Uterus (tissue), 4 donors: ENCODE results near the gene CCNE1. TPM values are rescaled to one million over a fixed set of nuclear protein-coding genes. Genes with fewer than 3 reads are reported as not detected.
"Not testable (repeated sequence)": the region's sequence is repeated elsewhere in the genome, so short reads cannot be mapped to it uniquely, and the experiment has no call there.

Experiments used
- DNase-seq, 2 donors: peaks; one replicate each; pipeline ENCODE4 v3.0.0-alpha.2; 2019 to 2020
- H3K27ac ChIP-seq, 2 donors: fragments of 200-600 bp; sonication (generic); 1 replicate in 1 of 2; 2 replicates in 1 of 2; pipeline ENCODE4 v1.5.1; 2016 to 2018
- H3K27me3 ChIP-seq, 2 donors: fragments of 200-600 bp; sonication (generic); one replicate each; pipeline ENCODE4 v1.5.1; 2018 to 2019; ENCODE audit warnings: control low read depth in 1 of 2
- H3K36me3 ChIP-seq, 2 donors: fragments of 200-600 bp; sonication (generic); one replicate each; pipeline ENCODE4 v1.5.1; 2019; ENCODE audit warnings: control low read depth in 1 of 2
- H3K4me1 ChIP-seq, 2 donors: fragments of 200-600 bp; sonication (generic); one replicate each; pipeline ENCODE4 v1.5.1; 2018 to 2019; ENCODE audit warnings: control low read depth in 1 of 2
- H3K4me3 ChIP-seq, 2 donors: fragments of 200-600 bp; sonication (generic); 1 replicate in 1 of 2; 2 replicates in 1 of 2; pipeline ENCODE4 v1.5.1; 2018 to 2019; ENCODE audit warnings: mild to moderate bottlenecking in 1 of 2
- H3K9me3 ChIP-seq, 2 donors: fragments of 200-600 bp; sonication (generic); one replicate each; pipeline ENCODE4 v1.5.1; 2019; ENCODE audit warnings: control low read depth in 1 of 2
- POLR2A ChIP-seq, 2 donors: fragments of 450-650 bp; IDR thresholded peaks; one replicate each; pipeline ENCODE4 v1.6.1; 2016; ENCODE audit warnings: antibody characterized with exemption in 2 of 2, mild to moderate bottlenecking in 1 of 2, moderate library complexity in 1 of 2
- intact Hi-C: fragments of 100-400 bp; cut with DNase I; formaldehyde crosslinking; loops from one replicate; pipeline ENCODE4 v1.15.1; 2023; ENCODE audit warnings: low total_unique reads
- total RNA-seq, 4 donors: library from RNA; depleted of rRNA in 3 of 4; stranded (reverse); fragments of >200 nt in 3 of 4; gene quantifications; one replicate each; pipeline versions ENCODE4 v1.1.0 to v1.2.4, GENCODE V29; 2014 to 2023
- TF ChIP-seq, protein P1 (sequence below), 4 experiments: fragments of 200-600 bp in 2 of 4; fragments of 450-650 bp in 2 of 4; sonication (generic) in 2 of 4; IDR thresholded peaks; one replicate each; pipeline ENCODE4 v1.5.1; 2016 to 2019; ENCODE audit warnings: antibody characterized with exemption in 4 of 4, mild to moderate bottlenecking in 2 of 4, moderate library complexity in 1 of 4
- donor health status: DM: yes; HTN: yes; CAD: no.

The CCNE1 gene
- total RNA-seq, 4 donors from 2014 or later = 0.70 to 5.5 TPM; not detected in 2

DNA sequence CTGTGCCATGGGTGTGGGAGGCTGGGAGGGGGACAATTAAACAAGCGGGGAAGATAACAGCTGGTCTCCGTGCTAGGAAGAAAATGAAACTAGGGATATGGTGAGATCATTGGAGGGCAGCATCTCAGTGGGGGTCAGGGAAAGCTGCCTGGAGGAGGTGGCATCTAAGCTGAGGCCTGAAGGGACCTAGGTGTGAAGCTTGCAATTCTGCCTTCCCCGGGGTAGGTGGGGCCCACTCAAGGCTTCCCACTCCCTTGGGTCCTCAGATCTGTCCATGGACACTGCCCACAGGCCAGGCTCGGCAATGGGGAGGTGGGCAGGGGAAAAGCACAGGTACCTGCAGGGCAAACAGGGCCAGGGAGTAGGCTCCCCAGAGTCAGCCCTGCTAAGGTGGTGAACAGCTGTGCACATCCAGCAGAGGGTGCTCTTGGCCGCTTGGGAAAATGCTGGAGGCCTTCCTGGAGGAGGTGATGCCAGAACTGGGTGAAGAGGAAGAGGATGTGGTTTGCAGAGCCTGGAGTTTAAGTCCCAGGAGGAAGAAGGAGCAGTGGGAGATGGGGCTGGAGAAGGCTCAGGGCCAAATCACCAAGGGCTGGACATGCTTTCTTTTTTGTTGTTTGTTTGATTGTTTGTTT lies 25.7 kb upstream of the CCNE1 start:
- H3K4me1 ChIP-seq = no peaks in the 10 kb centered on the region
- no peaks in the 10 kb centered on the region for H3K9me3 ChIP-seq
- no peak overlapping the region for H3K4me3 ChIP-seq
- intact Hi-C loops = no loop called here
- H3K27ac ChIP-seq = no peak overlapping the region
- DNase-seq = no peak
- no peaks in the 10 kb centered on the region for H3K27me3 ChIP-seq
- H3K36me3 ChIP-seq = no peaks in the 10 kb centered on the region
- TF ChIP-seq, protein P1, sequence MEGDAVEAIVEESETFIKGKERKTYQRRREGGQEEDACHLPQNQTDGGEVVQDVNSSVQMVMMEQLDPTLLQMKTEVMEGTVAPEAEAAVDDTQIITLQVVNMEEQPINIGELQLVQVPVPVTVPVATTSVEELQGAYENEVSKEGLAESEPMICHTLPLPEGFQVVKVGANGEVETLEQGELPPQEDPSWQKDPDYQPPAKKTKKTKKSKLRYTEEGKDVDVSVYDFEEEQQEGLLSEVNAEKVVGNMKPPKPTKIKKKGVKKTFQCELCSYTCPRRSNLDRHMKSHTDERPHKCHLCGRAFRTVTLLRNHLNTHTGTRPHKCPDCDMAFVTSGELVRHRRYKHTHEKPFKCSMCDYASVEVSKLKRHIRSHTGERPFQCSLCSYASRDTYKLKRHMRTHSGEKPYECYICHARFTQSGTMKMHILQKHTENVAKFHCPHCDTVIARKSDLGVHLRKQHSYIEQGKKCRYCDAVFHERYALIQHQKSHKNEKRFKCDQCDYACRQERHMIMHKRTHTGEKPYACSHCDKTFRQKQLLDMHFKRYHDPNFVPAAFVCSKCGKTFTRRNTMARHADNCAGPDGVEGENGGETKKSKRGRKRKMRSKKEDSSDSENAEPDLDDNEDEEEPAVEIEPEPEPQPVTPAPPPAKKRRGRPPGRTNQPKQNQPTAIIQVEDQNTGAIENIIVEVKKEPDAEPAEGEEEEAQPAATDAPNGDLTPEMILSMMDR (IDR thresholded peaks at IDR 0.05) = no peak
- TF ChIP-seq POLR2A (IDR thresholded peaks at IDR 0.05) = no peak

DNA sequence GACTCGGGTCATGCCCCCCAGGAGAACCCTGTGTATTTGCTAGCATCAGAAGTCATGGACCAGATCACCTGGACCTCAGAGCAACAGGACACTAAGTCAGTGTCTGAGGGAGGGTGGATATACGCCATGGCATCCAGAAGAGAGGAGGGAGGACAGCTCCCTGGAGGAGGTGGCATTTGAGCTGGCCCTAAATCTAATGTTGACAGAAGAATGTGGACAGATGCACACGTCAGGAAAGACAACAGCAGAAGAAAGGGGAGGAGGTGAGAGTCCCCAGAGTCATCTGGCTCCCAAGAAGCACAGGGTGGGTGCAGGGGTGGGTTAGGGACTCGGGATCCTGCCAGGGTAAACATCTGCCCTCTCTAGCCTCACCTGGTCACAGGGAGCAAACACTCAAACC lies 24.5 kb upstream of the CCNE1 start:
- Histone ChIP-seq H3K27ac (no peak overlapping the region), H3K9me3 (no peaks in the 10 kb centered on the region), H3K36me3 (no peaks in the 10 kb centered on the region), H3K4me1 (no peaks in the 10 kb centered on the region), H3K4me3 (no peak overlapping the region), H3K27me3 (no peaks in the 10 kb centered on the region)
- intact Hi-C loops = no loop called here
- no peak for DNase-seq
- TF ChIP-seq, protein P1 (IDR thresholded peaks at IDR 0.05) = no peak
- TF ChIP-seq POLR2A (IDR thresholded peaks at IDR 0.05) = no peak

DNA sequence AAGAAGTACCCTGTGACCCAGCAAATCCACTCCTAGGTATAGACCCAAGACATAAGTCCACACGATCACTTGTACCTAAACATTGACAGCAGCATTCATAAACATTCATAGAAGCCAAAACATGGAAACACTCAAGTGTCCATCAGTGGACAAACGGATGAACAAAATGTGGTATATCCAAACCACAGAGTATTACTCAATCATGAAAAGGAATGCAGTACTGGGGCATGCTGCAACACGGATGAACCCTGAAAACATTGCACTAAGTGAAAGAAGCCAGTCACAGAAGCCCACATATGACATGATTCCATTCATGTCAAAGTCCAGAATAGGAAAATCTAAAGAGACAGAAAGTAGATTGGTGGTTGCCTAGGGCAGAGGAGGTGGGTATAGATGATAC lies 22.8 kb upstream of the CCNE1 start:
- intact Hi-C loops = no loop called here
- no peaks in the 10 kb centered on the region for H3K9me3 ChIP-seq

DNA sequence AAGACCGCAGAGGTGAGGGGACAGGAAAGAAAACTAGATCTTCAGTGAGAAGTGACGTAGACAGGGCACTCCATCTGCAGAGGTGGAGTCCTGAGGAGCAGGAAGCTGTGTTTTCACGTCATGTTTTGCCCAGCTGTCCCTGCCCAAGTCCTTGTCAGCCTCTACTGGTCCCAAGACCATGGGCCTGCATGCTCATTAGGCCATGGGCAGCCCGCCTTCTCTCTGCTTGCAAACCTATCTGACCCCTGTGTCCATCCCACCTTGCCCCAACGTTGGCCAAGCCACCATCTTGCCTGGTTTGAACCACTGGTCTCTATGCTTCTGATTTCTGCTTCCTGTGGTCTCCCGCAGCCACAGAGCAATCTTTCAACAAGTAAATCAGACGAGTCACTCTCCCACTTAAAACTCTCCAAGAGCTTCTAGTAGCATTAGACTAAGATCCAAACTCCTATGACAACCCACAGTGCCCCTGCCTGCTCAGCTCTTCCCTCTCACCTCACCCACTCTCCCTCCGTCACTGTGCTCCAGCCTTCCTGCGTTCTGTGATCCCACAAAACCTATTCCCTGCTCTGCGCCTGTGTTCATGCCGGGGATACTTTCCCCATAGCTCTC lies 18.6 kb upstream of the CCNE1 start:
- intact Hi-C loops = no loop called here
- no peaks in the 10 kb centered on the region for H3K4me1 ChIP-seq
- H3K9me3 ChIP-seq = no peaks in the 10 kb centered on the region
- no peak overlapping the region for H3K4me3 ChIP-seq
- H3K36me3 ChIP-seq = no peaks in the 10 kb centered on the region
- no peak overlapping the region for H3K27ac ChIP-seq
- no peaks in the 10 kb centered on the region for H3K27me3 ChIP-seq
- no peak for TF ChIP-seq POLR2A (IDR thresholded peaks at IDR 0.05)
- TF ChIP-seq, protein P1 (IDR thresholded peaks at IDR 0.05) = no peak
- DNase-seq = no peak

More for the DNA sequence above, 22.8 kb upstream of the CCNE1 start:
- no peaks in the 10 kb centered on the region for H3K36me3 ChIP-seq
- no peak overlapping the region for H3K27ac ChIP-seq
- no peak overlapping the region for H3K4me3 ChIP-seq
- H3K27me3 ChIP-seq = no peaks in the 10 kb centered on the region
- TF ChIP-seq POLR2A (IDR thresholded peaks at IDR 0.05) = no peak
- TF ChIP-seq, protein P1 (IDR thresholded peaks at IDR 0.05) = no peak
- H3K4me1 ChIP-seq = no peaks in the 10 kb centered on the region
- no peak for DNase-seq

DNA sequence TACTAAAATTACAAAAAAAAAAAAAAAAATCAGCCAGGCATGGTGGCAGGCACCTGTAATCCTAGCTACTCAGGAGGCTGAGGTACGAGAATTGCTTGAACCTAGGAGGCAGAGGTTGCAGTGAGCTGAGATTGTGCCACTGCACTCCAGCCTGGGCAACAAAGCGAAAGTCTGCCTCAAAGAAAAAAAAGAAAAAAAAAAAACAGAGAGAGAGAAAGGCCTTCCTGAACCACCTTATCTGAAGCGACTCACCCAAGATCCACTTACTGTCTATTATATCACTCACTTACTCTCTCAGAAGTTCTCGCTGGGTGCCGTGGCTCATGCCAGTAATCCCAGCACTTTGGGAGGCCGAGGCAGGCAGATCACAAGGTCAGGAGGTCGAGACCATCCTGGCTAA lies 17.3 kb upstream of the CCNE1 start:
- H3K9me3 ChIP-seq, intact Hi-C loops, H3K27me3 ChIP-seq, H3K4me1 ChIP-seq, H3K4me3 ChIP-seq, H3K36me3 ChIP-seq, H3K27ac ChIP-seq, DNase-seq: not testable (repeated sequence)
